A673 (cell line): Measurements from ENCODE around the gene ELMO3.

Source experiments
- EZH2 ChIP-seq: fragments of 200-600 bp; sonication (generic); IDR thresholded peaks from 2 replicates; pipeline ENCODE4 v1.6.1; 2017; ENCODE audit warnings: borderline replicate concordance, low read depth, mild to moderate bottlenecking, mixed read lengths, antibody characterized with exemption, low read length; ENCODE audit not compliant: poor library complexity, severe bottlenecking
- TF ChIP-seq, protein P1 (sequence below): fragments of 300-800, 200-600 bp; sonication (generic); conservative IDR thresholded peaks from 2 replicates; pipeline ENCODE4 v1.5.1; 2017; ENCODE audit warnings: low read depth, mild to moderate bottlenecking, antibody characterized with exemption, low read length, moderate library complexity, mixed read lengths

- TF ChIP-seq, protein P1, sequence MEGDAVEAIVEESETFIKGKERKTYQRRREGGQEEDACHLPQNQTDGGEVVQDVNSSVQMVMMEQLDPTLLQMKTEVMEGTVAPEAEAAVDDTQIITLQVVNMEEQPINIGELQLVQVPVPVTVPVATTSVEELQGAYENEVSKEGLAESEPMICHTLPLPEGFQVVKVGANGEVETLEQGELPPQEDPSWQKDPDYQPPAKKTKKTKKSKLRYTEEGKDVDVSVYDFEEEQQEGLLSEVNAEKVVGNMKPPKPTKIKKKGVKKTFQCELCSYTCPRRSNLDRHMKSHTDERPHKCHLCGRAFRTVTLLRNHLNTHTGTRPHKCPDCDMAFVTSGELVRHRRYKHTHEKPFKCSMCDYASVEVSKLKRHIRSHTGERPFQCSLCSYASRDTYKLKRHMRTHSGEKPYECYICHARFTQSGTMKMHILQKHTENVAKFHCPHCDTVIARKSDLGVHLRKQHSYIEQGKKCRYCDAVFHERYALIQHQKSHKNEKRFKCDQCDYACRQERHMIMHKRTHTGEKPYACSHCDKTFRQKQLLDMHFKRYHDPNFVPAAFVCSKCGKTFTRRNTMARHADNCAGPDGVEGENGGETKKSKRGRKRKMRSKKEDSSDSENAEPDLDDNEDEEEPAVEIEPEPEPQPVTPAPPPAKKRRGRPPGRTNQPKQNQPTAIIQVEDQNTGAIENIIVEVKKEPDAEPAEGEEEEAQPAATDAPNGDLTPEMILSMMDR: no peak
- TF ChIP-seq EZH2: no peak
These were observed 40.0 kb downstream of the ELMO3 start for GRCh38 chr16:67238806-67239470.
